ENCODE measurements around the gene PARP1. TPM values are rescaled to one million over a fixed set of nuclear protein-coding genes. Genes with fewer than 3 reads are reported as not detected.

The PARP1 gene
- total RNA-seq, 1 donor from 2014 or later: 168 TPM

- no peak for DNase-seq
- Mint-ChIP-seq H3K4me1 (ENCODE audit: low read depth, unreplicated experiment) (no peaks in the 10 kb centered on the region), H3K27ac (ENCODE audit: unreplicated experiment) (no peak overlapping the region), H3K9me3 (ENCODE audit: unreplicated experiment) (peaks cover 2% of the 10 kb centered on the region), H3K4me3 (ENCODE audit: unreplicated experiment) (no peak overlapping the region), H3K36me3 (ENCODE audit: unreplicated experiment) (no peaks in the 10 kb centered on the region), H3K27me3 (ENCODE audit: unreplicated experiment) (peaks cover 2% of the 10 kb centered on the region)
- no peak for TF ChIP-seq CTCF (IDR thresholded peaks at IDR 0.05; ENCODE audit: partially characterized antibody, unreplicated experiment)
These were observed 83.4 kb downstream of the PARP1 start for GRCh38 chr1:226324479-226324878.

GRCh38 chr1:226322986-226323385 is 84.9 kb downstream of the PARP1 start:
- DNase-seq: no peak
- H3K36me3 Mint-ChIP-seq (ENCODE audit: unreplicated experiment): no peaks in the 10 kb centered on the region
- no peak overlapping the region for H3K27ac Mint-ChIP-seq (ENCODE audit: unreplicated experiment)
- no peaks in the 10 kb centered on the region for H3K4me1 Mint-ChIP-seq (ENCODE audit: low read depth, unreplicated experiment)
- no peak for TF ChIP-seq CTCF (IDR thresholded peaks at IDR 0.05; ENCODE audit: partially characterized antibody, unreplicated experiment)
- H3K9me3 Mint-ChIP-seq (ENCODE audit: unreplicated experiment): peaks cover 2% of the 10 kb centered on the region
- peaks cover 2% of the 10 kb centered on the region for H3K27me3 Mint-ChIP-seq (ENCODE audit: unreplicated experiment)
- no peak overlapping the region for H3K4me3 Mint-ChIP-seq (ENCODE audit: unreplicated experiment)

- Mint-ChIP-seq H3K27me3 (ENCODE audit: unreplicated experiment) (no peaks in the 10 kb centered on the region), H3K9me3 (ENCODE audit: unreplicated experiment) (peaks cover 2% of the 10 kb centered on the region), H3K27ac (ENCODE audit: unreplicated experiment) (no peak overlapping the region), H3K4me3 (ENCODE audit: unreplicated experiment) (no peak overlapping the region), H3K4me1 (ENCODE audit: low read depth, unreplicated experiment) (no peaks in the 10 kb centered on the region), H3K36me3 (ENCODE audit: unreplicated experiment) (no peaks in the 10 kb centered on the region)
- no peak for TF ChIP-seq CTCF (IDR thresholded peaks at IDR 0.05; ENCODE audit: partially characterized antibody, unreplicated experiment)
- no peak for DNase-seq
These were observed 87.0 kb downstream of the PARP1 start for GRCh38 chr1:226320930-226321329.

- no peaks in the 10 kb centered on the region for H3K9me3 Mint-ChIP-seq (ENCODE audit: unreplicated experiment)
- no peak for DNase-seq
- H3K4me3 Mint-ChIP-seq (ENCODE audit: unreplicated experiment): no peak overlapping the region
- TF ChIP-seq CTCF (IDR thresholded peaks at IDR 0.05; ENCODE audit: partially characterized antibody, unreplicated experiment): no peak
- no peaks in the 10 kb centered on the region for H3K4me1 Mint-ChIP-seq (ENCODE audit: low read depth, unreplicated experiment)
- H3K27me3 Mint-ChIP-seq (ENCODE audit: unreplicated experiment): no peaks in the 10 kb centered on the region
- H3K36me3 Mint-ChIP-seq (ENCODE audit: unreplicated experiment): no peaks in the 10 kb centered on the region
- no peak overlapping the region for H3K27ac Mint-ChIP-seq (ENCODE audit: unreplicated experiment)
These were observed 89.4 kb downstream of the PARP1 start for GRCh38 chr1:226318471-226318870.

- Mint-ChIP-seq H3K27ac (ENCODE audit: unreplicated experiment) (no peak overlapping the region), H3K4me3 (ENCODE audit: unreplicated experiment) (no peak overlapping the region), H3K4me1 (ENCODE audit: low read depth, unreplicated experiment) (peaks cover 5% of the 10 kb centered on the region), H3K9me3 (ENCODE audit: unreplicated experiment) (peaks cover 1% of the 10 kb centered on the region), H3K27me3 (ENCODE audit: unreplicated experiment) (no peaks in the 10 kb centered on the region), H3K36me3 (ENCODE audit: unreplicated experiment) (no peaks in the 10 kb centered on the region)
- no peak for TF ChIP-seq CTCF (IDR thresholded peaks at IDR 0.05; ENCODE audit: partially characterized antibody, unreplicated experiment)
- no peak for DNase-seq
These were observed 93.8 kb downstream of the PARP1 start for GRCh38 chr1:226314055-226314454.
